Suprapubic skin (tissue), 4 donors: Measurements from ENCODE around the gene VAV2.
"Not testable (repeated sequence)": the region's sequence is repeated elsewhere in the genome, so short reads cannot be mapped to it uniquely, and the experiment has no call there.

Source experiments
- CTCF ChIP-seq, 2 donors: fragments of 200-600 bp in 1 of 2; fragments of 450-650 bp in 1 of 2; sonication (generic) in 1 of 2; IDR thresholded peaks; one replicate each; pipeline ENCODE4 v1.5.1; 2016 to 2019; ENCODE audit warnings: antibody characterized with exemption in 2 of 2, mild to moderate bottlenecking in 1 of 2, moderate library complexity in 1 of 2
- EP300 ChIP-seq: sonication (generic); formaldehyde crosslinking; IDR thresholded peaks from one replicate; pipeline ENCODE4 v1.6.1; 2017; ENCODE audit warnings: antibody characterized with exemption
- POLR2A ChIP-seq, 2 donors: fragments of 450-650 bp; IDR thresholded peaks; one replicate each; pipeline ENCODE4 v1.6.1; 2017; ENCODE audit warnings: antibody characterized with exemption in 2 of 2, mild to moderate bottlenecking in 2 of 2, moderate library complexity in 2 of 2
- POLR2AphosphoS5 ChIP-seq, 3 donors: sonication (generic); formaldehyde crosslinking; IDR thresholded peaks; one replicate each; pipeline ENCODE4 v1.6.1; 2017; ENCODE audit warnings: antibody characterized with exemption in 3 of 3

GRCh38 chr9:133957772-133958171 lies 34.4 kb downstream of the VAV2 start:
- not testable (repeated sequence) for TF ChIP-seq CTCF (IDR thresholded peaks at IDR 0.05); EP300; POLR2AphosphoS5 (IDR thresholded peaks at IDR 0.05); POLR2A (IDR thresholded peaks at IDR 0.05)
